ENCODE results near the gene IRAG1. TPM values are rescaled to one million over a fixed set of nuclear protein-coding genes. Genes with fewer than 3 reads are reported as not detected.
A peak's percentile ranks its signal among the peaks of the same experiment; 100 is the strongest.

Gene IRAG1
- total and polyA plus RNA-seq, 9 donors: 5.8 to 89.5 (median 29.8) TPM

GRCh38 chr11:10663990-10664389 lies 29.6 kb downstream of the IRAG1 start:
- intact Hi-C loops (cut with DNase I): no loop called here
- no peaks in the 10 kb centered on the region for H3K36me3 ChIP-seq
- H3K4me3 ChIP-seq: no peak overlapping the region
- 81 to 82% (median 82%) methylated on average over 6 of the region's 6 CpGs for WGBS, 3 donors
- H3K4me1 ChIP-seq (ENCODE audit: insufficient read depth): peaks cover 17% of the 10 kb centered on the region
- no peak for TF ChIP-seq CTCF (IDR thresholded peaks at IDR 0.05)
- TF ChIP-seq POLR2A (IDR thresholded peaks at IDR 0.05): no peak
- no peak for TF ChIP-seq EP300 (IDR thresholded peaks at IDR 0.05)
- DNase-seq: no peak
- H3K27ac ChIP-seq: no peak overlapping the region
- H3K27me3 ChIP-seq: no peaks in the 10 kb centered on the region
- no peaks in the 10 kb centered on the region for H3K9me3 ChIP-seq

- TF ChIP-seq POLR2A (IDR thresholded peaks at IDR 0.05) (no peak), EP300 (IDR thresholded peaks at IDR 0.05) (no peak), CTCF (IDR thresholded peaks at IDR 0.05) (no peak)
- Histone ChIP-seq H3K36me3 (no peaks in the 10 kb centered on the region), H3K4me3 (no peak overlapping the region), H3K27ac (no peak overlapping the region), H3K27me3 (no peaks in the 10 kb centered on the region), H3K4me1 (ENCODE audit: insufficient read depth) (peaks cover 20% of the 10 kb centered on the region), H3K9me3 (no peaks in the 10 kb centered on the region)
- intact Hi-C loops (cut with DNase I): no loop called here
- DNase-seq: no peak
Measured at GRCh38 chr11:10663365-10663764, 30.2 kb downstream of the IRAG1 start.

GRCh38 chr11:10660323-10660722 lies 33.2 kb downstream of the IRAG1 start:
- Histone ChIP-seq H3K36me3 (no peaks in the 10 kb centered on the region), H3K9me3 (no peaks in the 10 kb centered on the region), H3K4me3 (no peak overlapping the region), H3K4me1 (ENCODE audit: insufficient read depth) (peaks cover 28% of the 10 kb centered on the region), H3K27me3 (no peaks in the 10 kb centered on the region), H3K27ac (peak overlapping the region; percentile 38 to 57)
- TF ChIP-seq EP300 (IDR thresholded peaks at IDR 0.05): no peak
- no peak for TF ChIP-seq POLR2A (IDR thresholded peaks at IDR 0.05)
- no peak for TF ChIP-seq CTCF (IDR thresholded peaks at IDR 0.05)
- DNase-seq: no peak
- WGBS, 3 donors: 83 to 95% (median 86%) methylated on average over 2 of the region's 2 CpGs
- intact Hi-C loops (cut with DNase I): no loop called here

- TF ChIP-seq POLR2A (IDR thresholded peaks at IDR 0.05) (no peak), EP300 (IDR thresholded peaks at IDR 0.05) (no peak), CTCF (IDR thresholded peaks at IDR 0.05) (no peak)
- 40 to 50% (median 40%) methylated on average over 13 of the region's 13 CpGs for WGBS, 3 donors
- Histone ChIP-seq H3K9me3 (no peaks in the 10 kb centered on the region), H3K27ac (peak overlapping the region; percentile 57), H3K4me1 (ENCODE audit: insufficient read depth) (peaks cover 31% of the 10 kb centered on the region), H3K27me3 (no peaks in the 10 kb centered on the region), H3K36me3 (no peaks in the 10 kb centered on the region), H3K4me3 (no peak overlapping the region)
- intact Hi-C loops (cut with DNase I): loop anchor here in 1 of 4 donors (5.0 kb wide), 1 partner anchor 77 kb away; no protein-coding TSS in a partner anchor
- peak in 3 of 5 donors; percentile 58 to 65 (median 58) for DNase-seq
Measured at GRCh38 chr11:10659339-10660216, 34.0 kb downstream of the IRAG1 start.

Measured in ovary (tissue), 9 donors.